Fibroblast of peridontal ligament (primary cell): ENCODE data around the gene FGFRL1.

Experiments used
- DNase-seq: peaks from one replicate; pipeline ENCODE4 v3.0.0-alpha.2; 2010; ENCODE audit errors: extremely low read depth

Gene FGFRL1

DNA sequence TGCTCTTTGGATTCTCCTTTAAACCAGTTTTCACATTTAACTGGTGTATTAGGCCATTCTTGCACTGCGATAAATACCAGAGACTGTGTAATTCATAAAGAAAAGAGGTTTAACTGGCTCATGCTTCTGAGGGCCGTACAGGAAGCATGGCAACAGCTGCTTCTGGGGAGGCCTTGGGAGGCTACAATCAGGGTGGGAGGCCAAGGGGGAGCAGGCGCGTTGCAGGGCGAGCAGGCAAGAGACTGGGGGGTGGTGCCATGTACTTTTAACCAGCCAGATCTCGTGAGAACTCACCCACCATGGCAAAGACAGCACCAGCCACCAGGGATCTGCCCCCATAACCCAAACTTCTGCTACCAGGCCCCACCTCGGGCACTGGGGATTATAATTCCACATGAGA lies 63.8 kb downstream of the FGFRL1 start:
- no peak for DNase-seq

DNA sequence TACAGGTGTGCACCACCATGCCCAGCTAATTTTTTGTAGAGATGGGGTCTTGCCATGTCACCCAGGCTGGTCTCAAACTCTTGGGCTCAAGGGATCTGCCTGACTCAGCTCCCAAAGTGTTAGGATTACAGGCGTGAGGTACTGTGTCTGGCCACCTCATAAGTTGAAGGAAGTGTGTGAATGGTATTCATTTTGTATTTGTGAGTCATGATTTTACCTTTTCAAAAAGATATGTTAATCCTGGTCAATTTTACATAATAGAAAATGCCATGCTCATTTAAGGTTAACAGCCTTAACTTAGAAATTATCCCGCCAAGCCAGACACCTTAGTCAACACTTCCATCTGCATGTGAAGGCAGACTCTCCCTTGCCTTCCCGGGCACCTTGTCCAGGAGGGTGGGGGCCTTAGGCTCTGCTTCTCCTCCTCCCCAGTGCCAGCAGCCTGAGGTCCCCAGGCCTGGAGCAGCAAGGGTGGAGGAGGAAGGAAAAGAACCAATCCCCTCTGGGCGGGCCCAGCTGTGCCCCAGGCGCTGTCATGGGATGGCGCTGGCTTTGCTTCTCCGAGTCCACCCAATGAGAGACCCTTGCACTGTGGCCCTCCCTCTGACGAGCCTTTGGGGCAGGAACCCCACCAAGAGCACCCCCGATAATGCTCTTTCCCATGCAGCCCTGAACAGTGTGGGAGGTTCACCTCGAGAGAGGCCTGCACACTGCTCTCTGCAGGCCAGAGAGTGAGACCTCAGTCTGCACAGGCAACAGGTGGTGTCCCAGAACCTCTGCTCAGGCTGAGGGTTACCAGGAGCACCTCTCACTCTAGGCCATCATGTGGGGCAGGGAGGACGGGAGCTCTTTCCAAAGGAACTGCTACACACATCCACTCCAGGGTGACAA lies 64.6 kb downstream of the FGFRL1 start:
- DNase-seq = no peak
